Left lung (tissue), 10 donors: ENCODE measurements around the gene SLC41A1. TPM values are rescaled to one million over a fixed set of nuclear protein-coding genes. Genes with fewer than 3 reads are reported as not detected.
A peak's percentile ranks its signal among the peaks of the same experiment; 100 is the strongest.

Experiments
- ATAC-seq: fragments of 200-7000 bp; cut with Tn5 transposase; one replicate; pipeline ENCODE4 v1.9.1; 2020; ENCODE audit warnings: moderate library complexity
- DNase-seq, 4 donors: peaks; one replicate each; pipeline ENCODE4 v3.0.0-alpha.2; 2013 to 2020
- H3K27ac ChIP-seq, 2 donors: fragments of 200-600 bp; sonication (generic) in 1 of 2; one replicate each; pipeline versions ENCODE4 v1.5.0 to v1.8.0; 2020 to 2021
- H3K27me3 ChIP-seq, 2 donors: fragments of 200-600 bp; sonication (generic) in 1 of 2; one replicate each; pipeline versions ENCODE4 v1.5.0 to v1.8.0; 2020 to 2021
- H3K36me3 ChIP-seq, 2 donors: fragments of 200-600 bp; sonication (generic) in 1 of 2; one replicate each; pipeline versions ENCODE4 v1.5.0 to v1.8.0; 2020 to 2021
- H3K4me1 ChIP-seq, 2 donors: fragments of 200-600 bp; one replicate each; pipeline ENCODE4 v1.8.0; 2021
- H3K4me3 ChIP-seq, 2 donors: fragments of 200-600 bp; sonication (generic) in 1 of 2; one replicate each; pipeline versions ENCODE4 v1.5.0 to v1.8.0; 2020 to 2021; ENCODE audit warnings: mild to moderate bottlenecking in 1 of 2
- H3K9me3 ChIP-seq, 2 donors: fragments of 200-600 bp; sonication (generic) in 1 of 2; one replicate each; pipeline versions ENCODE4 v1.5.0 to v1.8.0; 2020 to 2021
- CTCF ChIP-seq, 2 donors: fragments of 200-600 bp; sonication (generic) in 1 of 2; IDR thresholded peaks; one replicate each; pipeline versions ENCODE4 v1.5.0 to v1.8.0; 2021; ENCODE audit warnings: antibody characterized with exemption in 2 of 2
- intact Hi-C, 2 donors: fragments of 100-400 bp; cut with DNase I; formaldehyde crosslinking; loops; one replicate each; pipeline versions ENCODE4 v1.11.2 to v1.14.2; 2022
- polyA plus RNA-seq, 6 donors: library from polyadenylated mRNA; unstranded; fragments of 120-200 nt; gene quantifications; one replicate each; pipeline ENCODE4 v1.2.1, GENCODE V29; 2013; ENCODE audit not compliant: insufficient read length in 6 of 6
- total RNA-seq, 2 donors: library from RNA; stranded (reverse); fragmentation: NEBNext Ultra II Directional; extraction: Animal tissue kit (Norgen Biotek cat#: 25700); gene quantifications; one replicate each; pipeline ENCODE4 v1.2.1, GENCODE V29; 2021
- donor health status: DM: no; HTN: yes; CAD: no.
- donor health status: DM: no; HTN: no; CAD: no.

The SLC41A1 gene
- total and polyA plus RNA-seq, 8 donors: 29.4 to 46.8 (median 40.1) TPM

- no peak for TF ChIP-seq CTCF (IDR thresholded peaks at IDR 0.05)
- DNase-seq: no peak
- Histone ChIP-seq H3K9me3 (no peaks in the 10 kb centered on the region), H3K27me3 (no peaks in the 10 kb centered on the region), H3K27ac (no peak overlapping the region), H3K4me1 (peaks cover 21 to 46% of the 10 kb centered on the region in 2 donors), H3K4me3 (no peak overlapping the region), H3K36me3 (no peaks in the 10 kb centered on the region)
- no peak for ATAC-seq
- intact Hi-C loops: no loop called here
Measured at GRCh38 chr1:205744403-205744802, 68.6 kb downstream of the SLC41A1 start.

GRCh38 chr1:205743977-205744376, 69.0 kb downstream of the SLC41A1 start:
- Histone ChIP-seq H3K36me3 (no peaks in the 10 kb centered on the region), H3K4me1 (peaks cover 21 to 47% of the 10 kb centered on the region in 2 donors), H3K4me3 (no peak overlapping the region), H3K9me3 (no peaks in the 10 kb centered on the region), H3K27ac (no peak overlapping the region), H3K27me3 (no peaks in the 10 kb centered on the region)
- no peak for TF ChIP-seq CTCF (IDR thresholded peaks at IDR 0.05)
- DNase-seq (no peak), ATAC-seq (no peak)
- intact Hi-C loops: no loop called here

GRCh38 chr1:205741681-205742080, 71.3 kb downstream of the SLC41A1 start:
- H3K9me3 ChIP-seq: no peaks in the 10 kb centered on the region
- H3K36me3 ChIP-seq: no peaks in the 10 kb centered on the region
- TF ChIP-seq CTCF (IDR thresholded peaks at IDR 0.05): no peak
- ATAC-seq (no peak), DNase-seq (no peak)
- peaks cover 7 to 29% of the 10 kb centered on the region in 2 donors for H3K4me1 ChIP-seq
- no peaks in the 10 kb centered on the region for H3K27me3 ChIP-seq
- H3K27ac ChIP-seq: peak overlapping the region in 1 of 2 donors; percentile 2
- H3K4me3 ChIP-seq: no peak overlapping the region
- intact Hi-C loops: no loop called here

GRCh38 chr1:205739348-205740160, 73.4 kb downstream of the SLC41A1 start:
- Histone ChIP-seq H3K4me1 (peaks cover 0 to 13% of the 10 kb centered on the region in 2 donors), H3K9me3 (no peaks in the 10 kb centered on the region), H3K27me3 (no peaks in the 10 kb centered on the region), H3K4me3 (no peak overlapping the region), H3K36me3 (peaks cover 0 to 7% of the 10 kb centered on the region in 2 donors), H3K27ac (no peak overlapping the region)
- intact Hi-C loops: no loop called here
- ATAC-seq (peak; percentile 72), DNase-seq (peak in 1 of 4 donors; percentile 24)
- TF ChIP-seq CTCF (IDR thresholded peaks at IDR 0.05): no peak

Other genes with a start within 250 kb of the SLC41A1 start
- gene ELK4, start 181.2 kb downstream of the SLC41A1 start, total RNA-seq: 10 to 100 TPM; 51.5 to 69.9 TPM
- gene ELK4, start 181.2 kb downstream of the SLC41A1 start, polyA plus RNA-seq: 10 to 100 TPM; 23.6 to 28.4 (median 25.8) TPM
- gene SLC45A3, start 132.7 kb downstream of the SLC41A1 start, total RNA-seq: 1 to 10 TPM; 4.1 to 6.3 TPM
- 10 to 100 TPM in 1 of 6 donors, 1 to 10 TPM in 5; 7.2 to 10.7 (median 8.3) TPM for gene SLC45A3, start 132.7 kb downstream of the SLC41A1 start, polyA plus RNA-seq
- gene NUCKS1, start 63.0 kb downstream of the SLC41A1 start, total RNA-seq: 100 to 1,000 TPM; 115 to 147 TPM
- 100 to 1,000 TPM; 366 to 481 (median 378) TPM for gene NUCKS1, start 63.0 kb downstream of the SLC41A1 start, polyA plus RNA-seq
- gene RAB29, start 37.7 kb downstream of the SLC41A1 start, total RNA-seq: 10 to 100 TPM; 18.8 to 29.9 TPM
- gene RAB29, start 37.7 kb downstream of the SLC41A1 start, polyA plus RNA-seq: 10 to 100 TPM in 1 of 6 donors, 1 to 10 TPM in 5; 6.1 to 10.0 (median 7.9) TPM
- gene PM20D1, start 36.9 kb upstream of the SLC41A1 start, total RNA-seq: under 1 TPM; 0.13 to 0.32 TPM
- gene PM20D1, start 36.9 kb upstream of the SLC41A1 start, polyA plus RNA-seq: under 1 TPM; 0.29 to 0.79 (median 0.56) TPM
- 10 to 100 TPM in 1 of 2 donors, 1 to 10 TPM in 1; 7.6 to 42.5 TPM for gene SLC26A9, start 130.3 kb upstream of the SLC41A1 start, total RNA-seq
- 1 to 10 TPM; 4.1 to 8.5 (median 6.2) TPM for gene SLC26A9, start 130.3 kb upstream of the SLC41A1 start, polyA plus RNA-seq
- 10 to 100 TPM; 13.4 to 14.2 TPM for gene RAB7B, start 190.2 kb upstream of the SLC41A1 start, total RNA-seq
- gene RAB7B, start 190.2 kb upstream of the SLC41A1 start, polyA plus RNA-seq: 1 to 10 TPM; 3.2 to 4.8 (median 3.7) TPM
- gene CTSE, start 210.7 kb upstream of the SLC41A1 start, total RNA-seq: 100 to 1,000 TPM; 191 to 624 TPM
- under 1 TPM; 0.35 to 0.93 (median 0.53) TPM for gene CTSE, start 210.7 kb upstream of the SLC41A1 start, polyA plus RNA-seq
- 1 to 10 TPM; 1.1 to 2.4 TPM for gene RHEX, start 240.0 kb upstream of the SLC41A1 start, total RNA-seq
- gene RHEX, start 240.0 kb upstream of the SLC41A1 start, polyA plus RNA-seq: under 1 TPM in 5 of 6 donors, not detected in 1; 0.18 to 0.44 (median 0.30) TPM